ENCODE measurements around the gene ASTL. TPM values are rescaled to one million over a fixed set of nuclear protein-coding genes. Genes with fewer than 3 reads are reported as not detected.

Gene ASTL
- total RNA-seq, 4 donors from 2014 or later, result 0.87 to 1.7 TPM; not detected in 2

DNA sequence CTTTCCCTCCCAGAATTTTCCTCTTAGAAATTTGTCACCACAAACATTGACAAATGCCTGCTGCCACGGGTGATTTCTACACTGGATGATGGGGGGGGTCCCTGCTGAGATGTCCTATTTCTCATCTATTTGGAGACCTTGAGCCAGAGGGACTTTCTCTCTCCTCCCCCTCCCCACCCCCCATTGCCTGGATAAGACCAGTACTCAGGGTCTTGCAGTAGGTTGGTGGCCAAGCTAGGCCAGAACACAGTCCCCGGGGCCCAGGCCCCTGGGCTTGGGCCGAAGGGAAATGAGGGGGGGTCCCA lies 7.5 kb upstream of the ASTL start:
- WGBS, result 23% methylated on average over 3 of the region's 3 CpGs
- peak overlapping the region; percentile 69 for H3K4me3 ChIP-seq
- TF ChIP-seq POLR2AphosphoS5 (IDR thresholded peaks at IDR 0.05), result no peak
- TF ChIP-seq EP300 (IDR thresholded peaks at IDR 0.05), result no peak
- TF ChIP-seq, protein P1, sequence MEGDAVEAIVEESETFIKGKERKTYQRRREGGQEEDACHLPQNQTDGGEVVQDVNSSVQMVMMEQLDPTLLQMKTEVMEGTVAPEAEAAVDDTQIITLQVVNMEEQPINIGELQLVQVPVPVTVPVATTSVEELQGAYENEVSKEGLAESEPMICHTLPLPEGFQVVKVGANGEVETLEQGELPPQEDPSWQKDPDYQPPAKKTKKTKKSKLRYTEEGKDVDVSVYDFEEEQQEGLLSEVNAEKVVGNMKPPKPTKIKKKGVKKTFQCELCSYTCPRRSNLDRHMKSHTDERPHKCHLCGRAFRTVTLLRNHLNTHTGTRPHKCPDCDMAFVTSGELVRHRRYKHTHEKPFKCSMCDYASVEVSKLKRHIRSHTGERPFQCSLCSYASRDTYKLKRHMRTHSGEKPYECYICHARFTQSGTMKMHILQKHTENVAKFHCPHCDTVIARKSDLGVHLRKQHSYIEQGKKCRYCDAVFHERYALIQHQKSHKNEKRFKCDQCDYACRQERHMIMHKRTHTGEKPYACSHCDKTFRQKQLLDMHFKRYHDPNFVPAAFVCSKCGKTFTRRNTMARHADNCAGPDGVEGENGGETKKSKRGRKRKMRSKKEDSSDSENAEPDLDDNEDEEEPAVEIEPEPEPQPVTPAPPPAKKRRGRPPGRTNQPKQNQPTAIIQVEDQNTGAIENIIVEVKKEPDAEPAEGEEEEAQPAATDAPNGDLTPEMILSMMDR (IDR thresholded peaks at IDR 0.05), result no peak
- TF ChIP-seq POLR2A (IDR thresholded peaks at IDR 0.05), result no peak

DNA sequence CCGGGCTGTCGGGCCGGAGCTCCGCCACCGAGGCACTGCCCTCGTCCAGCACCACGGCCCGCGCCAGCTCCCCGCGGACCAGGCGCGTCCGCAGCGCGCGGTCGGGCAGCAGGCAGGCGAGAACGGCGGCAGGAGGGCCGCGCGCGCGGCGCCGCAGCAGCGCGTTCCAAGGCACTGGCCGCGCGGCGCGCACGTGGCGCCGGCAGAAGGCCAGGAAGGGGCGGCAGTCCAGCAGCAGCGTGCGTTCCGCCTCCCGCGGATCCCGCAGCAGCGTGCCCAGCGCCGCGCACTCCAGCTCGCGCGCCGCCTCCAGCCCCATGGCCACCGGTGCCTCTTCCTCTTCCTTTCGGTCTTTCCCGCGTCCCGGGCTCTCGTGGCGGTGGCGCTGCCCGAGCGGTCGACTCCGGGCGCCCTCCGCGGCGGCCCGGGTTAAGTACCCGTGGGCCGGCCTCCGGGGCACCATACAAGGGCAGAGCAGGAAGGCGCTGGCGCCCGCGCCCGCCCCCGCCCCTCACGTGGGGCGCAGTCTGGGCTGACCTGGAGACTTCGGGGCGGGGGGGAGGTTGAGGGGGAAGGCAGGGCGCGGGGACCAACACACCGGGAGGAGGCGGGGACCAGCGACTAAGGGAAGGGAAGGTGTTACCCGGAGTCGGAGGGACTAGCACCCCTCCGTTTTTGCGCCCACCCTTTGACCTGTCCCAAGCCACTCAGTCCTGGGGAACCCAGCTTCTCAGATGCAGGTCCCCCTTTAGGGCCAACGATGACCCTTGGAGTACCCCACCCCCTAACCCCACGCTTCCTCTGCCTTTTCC lies 6.9 kb upstream of the ASTL start, which contains the start of gene DUSP2:
Gene DUSP2, minus strand, starts transcription at position 405 of the 812 bp plus-strand sequence. Its CDS starts 86 bp downstream, at position 319.
- TF ChIP-seq, protein P1 (IDR thresholded peaks at IDR 0.05), result no peak
- TF ChIP-seq EP300 (IDR thresholded peaks at IDR 0.05) (no peak), POLR2A (IDR thresholded peaks at IDR 0.05) (peak in 1 of 2 donors; percentile 84), POLR2AphosphoS5 (IDR thresholded peaks at IDR 0.05) (peak in 1 of 3 donors; percentile 67)

More for the DNA sequence above, 7.5 kb upstream of the ASTL start:
- Histone ChIP-seq H3K9me3 (no peaks in the 10 kb centered on the region), H3K27me3 (no peaks in the 10 kb centered on the region), H3K27ac (peak overlapping the region; percentile 72), H3K36me3 (no peaks in the 10 kb centered on the region), H3K4me1 (peaks cover 54% of the 10 kb centered on the region)
- no peak for DNase-seq (ENCODE audit: low spot score in 2 of 2)

DNA sequence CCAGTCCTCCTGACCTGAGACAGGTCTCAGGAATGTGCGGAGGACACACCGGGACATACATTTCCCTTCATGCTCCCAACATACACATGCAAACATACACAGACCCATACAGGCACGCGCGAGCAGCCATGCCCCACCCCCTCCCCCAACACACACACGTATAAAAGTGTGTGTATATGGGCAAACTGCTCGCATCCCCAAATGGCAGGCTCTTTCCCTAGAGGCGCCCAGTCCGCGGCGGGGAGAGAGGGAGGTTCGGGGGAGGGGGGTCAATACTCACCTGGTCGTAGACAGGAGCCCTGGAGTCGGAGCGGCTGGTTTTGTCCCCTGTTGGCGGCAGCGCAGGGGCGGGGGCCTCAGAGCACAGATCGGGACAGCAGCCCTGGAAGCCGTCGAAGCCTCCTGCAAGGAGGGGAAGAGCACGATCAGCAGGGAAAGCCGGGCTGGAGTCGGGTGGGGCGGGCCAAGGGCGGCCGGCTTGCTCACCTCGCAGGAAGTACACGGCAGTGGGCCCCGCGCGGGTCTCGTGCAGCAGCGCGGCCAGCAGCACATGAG lies 6.3 kb upstream of the ASTL start:
- WGBS, result 4% methylated on average over 14 of the region's 35 CpGs
- Histone ChIP-seq H3K36me3 (no peaks in the 10 kb centered on the region), H3K27me3 (no peaks in the 10 kb centered on the region)

More for the DNA sequence above, 6.9 kb upstream of the ASTL start, which contains the start of gene DUSP2:
- no peaks in the 10 kb centered on the region for H3K27me3 ChIP-seq
- DNase-seq (ENCODE audit: low spot score in 2 of 2), result peak; percentile 80 to 83
- WGBS, result 4% methylated on average over 52 of the region's 94 CpGs
- H3K27ac ChIP-seq, result peak within 1 kb of the TSS; percentile 72
- no peaks in the 10 kb centered on the region for H3K9me3 ChIP-seq
- H3K4me1 ChIP-seq, result peaks cover 54% of the 10 kb centered on the region
- peak within 1 kb of the TSS; percentile 69 for H3K4me3 ChIP-seq
- no peaks in the 10 kb centered on the region for H3K36me3 ChIP-seq

DNA sequence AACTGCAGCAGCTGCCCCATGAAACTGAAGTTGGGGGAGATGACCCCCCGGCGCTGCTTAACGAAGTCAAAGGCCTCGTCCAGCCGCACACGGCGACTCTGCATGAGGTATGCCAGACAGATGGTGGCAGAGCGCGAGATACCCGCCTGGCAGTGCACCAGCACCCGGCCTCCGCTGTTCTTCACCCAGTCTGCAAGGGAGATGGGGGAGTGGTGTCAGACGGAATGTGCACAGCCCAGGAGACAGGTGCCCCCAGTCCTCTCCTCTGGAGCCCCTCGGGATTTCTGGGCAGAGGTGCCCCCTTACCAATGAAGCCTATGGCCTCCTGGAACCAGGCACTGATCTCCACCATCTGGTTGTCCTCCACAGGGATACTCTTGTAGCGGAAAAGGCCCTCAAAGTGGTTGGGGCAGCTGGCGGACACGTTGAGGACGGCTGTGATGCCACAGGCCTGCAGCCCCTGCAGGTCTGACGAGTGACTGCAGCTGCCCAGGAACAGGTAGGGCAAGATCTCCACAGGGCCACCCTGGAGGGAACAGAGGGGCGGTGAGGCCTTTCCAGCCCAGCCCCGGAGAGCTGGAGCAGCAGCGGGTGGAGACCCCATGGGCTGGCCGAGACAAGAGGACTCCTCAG lies 5.7 kb upstream of the ASTL start:
- H3K4me3 ChIP-seq, result peak overlapping the region; percentile 69

More for the DNA sequence above, 6.3 kb upstream of the ASTL start:
- TF ChIP-seq, protein P1 (IDR thresholded peaks at IDR 0.05), result peak in 1 of 2 donors; percentile 1
- no peak for TF ChIP-seq EP300 (IDR thresholded peaks at IDR 0.05)
- no peak for TF ChIP-seq POLR2AphosphoS5 (IDR thresholded peaks at IDR 0.05)
- H3K4me3 ChIP-seq, result peak overlapping the region; percentile 69
- no peaks in the 10 kb centered on the region for H3K9me3 ChIP-seq
- peak in 1 of 2 donors; percentile 72 for DNase-seq (ENCODE audit: low spot score in 2 of 2)
- peak overlapping the region; percentile 72 for H3K27ac ChIP-seq
- H3K4me1 ChIP-seq, result peaks cover 54% of the 10 kb centered on the region

More for the DNA sequence above, 5.7 kb upstream of the ASTL start:
- Histone ChIP-seq H3K27me3 (no peaks in the 10 kb centered on the region), H3K36me3 (no peaks in the 10 kb centered on the region), H3K27ac (no peak overlapping the region), H3K9me3 (no peaks in the 10 kb centered on the region), H3K4me1 (peaks cover 54% of the 10 kb centered on the region)
- DNase-seq (ENCODE audit: low spot score in 2 of 2), result peak in 1 of 2 donors; percentile 61
- WGBS, result 89% methylated on average over 14 of the region's 23 CpGs
- TF ChIP-seq, protein P1 (IDR thresholded peaks at IDR 0.05), result peak in 1 of 2 donors; percentile 11
- TF ChIP-seq EP300 (IDR thresholded peaks at IDR 0.05) (no peak), POLR2AphosphoS5 (IDR thresholded peaks at IDR 0.05) (no peak), POLR2A (IDR thresholded peaks at IDR 0.05) (no peak)
